Globus pallidus (tissue), 1 donor: Measurements from ENCODE around the gene NET1.
"Not testable (repeated sequence)": the region's sequence is repeated elsewhere in the genome, so short reads cannot be mapped to it uniquely, and the experiment has no call there.

Source experiments
- DNase-seq: peaks from one replicate; pipeline ENCODE4 v3.0.0-alpha.2; 2015; ENCODE audit warnings: low spot score

Gene NET1

DNA sequence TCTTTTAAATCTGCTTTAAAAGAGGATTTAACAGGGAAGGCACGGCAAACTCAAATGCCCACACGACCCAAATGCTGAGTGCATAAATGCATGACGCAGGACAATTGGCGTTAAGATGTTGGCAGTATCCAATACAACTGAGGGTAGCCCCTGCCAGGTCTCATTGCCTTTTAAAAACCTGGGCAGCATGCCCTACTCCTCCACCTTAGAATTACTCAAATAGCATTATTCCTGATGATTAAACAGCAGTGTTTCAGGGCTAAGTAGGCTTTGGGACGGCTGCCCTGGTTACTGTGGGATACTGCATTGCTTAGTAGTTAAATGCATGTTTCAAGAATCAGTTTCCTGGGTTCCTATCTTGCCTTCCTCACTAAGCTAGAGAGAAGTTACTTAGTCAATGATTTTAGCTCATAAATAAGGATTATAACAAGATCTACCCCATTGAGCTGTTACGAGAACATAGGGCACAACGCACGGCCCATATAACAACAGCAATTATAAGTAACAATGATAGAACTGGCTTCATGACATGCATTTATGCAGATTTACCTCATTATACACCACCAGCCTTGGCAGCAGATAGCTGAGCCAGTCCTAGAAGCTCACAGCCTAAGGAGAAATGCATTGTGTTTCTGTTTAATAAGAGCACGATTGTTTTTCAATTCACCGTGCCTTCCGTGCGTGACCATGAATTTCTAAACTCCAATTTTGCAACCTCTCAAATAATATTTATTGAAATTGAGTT is 15.6 kb upstream of the NET1 start:
- DNase-seq = peak; percentile 81

DNA sequence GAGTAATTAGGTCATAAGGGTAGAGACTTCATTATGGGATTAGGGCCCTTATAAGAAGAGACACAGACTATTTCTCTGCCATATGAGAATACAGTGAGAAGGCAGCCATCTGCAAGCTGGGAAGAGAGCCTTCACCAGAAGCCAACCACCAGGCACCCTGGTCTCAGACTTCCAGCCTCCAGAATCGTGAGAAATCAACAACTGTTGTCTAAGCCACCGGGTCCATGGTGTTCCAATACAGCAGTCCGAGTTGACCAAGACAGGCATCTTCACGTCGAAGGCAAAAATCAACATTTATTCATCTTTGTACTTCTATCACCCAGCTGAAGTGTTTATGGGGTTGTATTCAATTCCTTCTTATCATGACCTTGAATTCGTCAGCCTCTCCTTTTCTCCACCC is 13.0 kb upstream of the NET1 start:
- no peak for DNase-seq

DNA sequence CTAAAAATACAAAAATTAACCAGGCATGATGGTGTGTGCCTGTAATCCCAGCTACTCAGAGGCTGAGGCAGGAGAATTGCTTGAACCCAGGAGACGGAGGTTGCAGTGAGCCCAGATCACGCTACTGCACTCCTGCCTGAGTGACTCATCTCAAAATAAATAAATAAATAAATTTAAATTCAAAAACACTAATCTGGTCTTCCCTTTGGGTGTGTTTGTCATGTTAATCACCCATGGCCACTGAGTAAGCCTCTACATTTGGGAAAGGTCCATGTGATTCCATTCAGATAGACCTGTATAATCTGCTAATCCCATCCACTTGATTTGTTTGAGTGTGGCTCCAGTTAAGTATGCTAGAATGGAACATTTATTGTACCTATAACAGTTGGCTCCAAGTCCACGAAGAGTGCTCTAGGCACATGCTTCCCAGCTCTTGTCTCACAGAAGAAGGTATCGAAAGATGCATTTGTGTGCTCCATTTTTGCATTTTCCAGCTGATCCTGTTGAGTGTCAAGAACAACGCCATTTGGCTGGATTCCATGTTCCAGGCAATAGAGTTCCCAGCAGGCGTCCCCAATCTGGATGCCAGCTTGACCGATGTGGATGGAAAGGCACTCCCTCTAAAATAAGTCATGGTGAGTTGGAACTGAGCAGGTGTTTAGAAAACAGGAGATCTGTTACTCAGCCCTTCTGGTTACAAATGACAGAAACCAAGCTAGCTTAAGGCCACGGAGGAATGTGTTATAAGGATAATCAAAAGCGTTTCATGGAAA is 11.7 kb upstream of the NET1 start:
- DNase-seq = no peak

DNA sequence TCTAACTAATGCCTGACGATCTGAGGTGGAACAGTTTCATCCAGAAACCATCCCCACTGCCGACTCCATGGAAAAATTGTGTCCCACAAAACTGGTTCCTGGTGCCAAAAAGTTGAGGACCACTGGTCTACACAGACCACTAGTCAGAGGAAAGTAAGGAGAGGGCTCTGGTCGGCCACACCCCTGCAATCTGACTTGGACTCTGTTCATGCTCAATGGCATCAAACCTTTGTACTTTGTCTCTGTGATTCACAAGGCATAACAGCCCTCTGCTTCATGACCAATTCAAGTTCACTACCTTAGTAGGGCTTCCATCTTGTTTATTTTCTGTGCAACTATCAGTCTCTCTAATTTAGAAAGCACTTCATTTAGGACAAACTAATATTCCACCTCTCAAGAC is 9.6 kb upstream of the NET1 start:
- no peak for DNase-seq

DNA sequence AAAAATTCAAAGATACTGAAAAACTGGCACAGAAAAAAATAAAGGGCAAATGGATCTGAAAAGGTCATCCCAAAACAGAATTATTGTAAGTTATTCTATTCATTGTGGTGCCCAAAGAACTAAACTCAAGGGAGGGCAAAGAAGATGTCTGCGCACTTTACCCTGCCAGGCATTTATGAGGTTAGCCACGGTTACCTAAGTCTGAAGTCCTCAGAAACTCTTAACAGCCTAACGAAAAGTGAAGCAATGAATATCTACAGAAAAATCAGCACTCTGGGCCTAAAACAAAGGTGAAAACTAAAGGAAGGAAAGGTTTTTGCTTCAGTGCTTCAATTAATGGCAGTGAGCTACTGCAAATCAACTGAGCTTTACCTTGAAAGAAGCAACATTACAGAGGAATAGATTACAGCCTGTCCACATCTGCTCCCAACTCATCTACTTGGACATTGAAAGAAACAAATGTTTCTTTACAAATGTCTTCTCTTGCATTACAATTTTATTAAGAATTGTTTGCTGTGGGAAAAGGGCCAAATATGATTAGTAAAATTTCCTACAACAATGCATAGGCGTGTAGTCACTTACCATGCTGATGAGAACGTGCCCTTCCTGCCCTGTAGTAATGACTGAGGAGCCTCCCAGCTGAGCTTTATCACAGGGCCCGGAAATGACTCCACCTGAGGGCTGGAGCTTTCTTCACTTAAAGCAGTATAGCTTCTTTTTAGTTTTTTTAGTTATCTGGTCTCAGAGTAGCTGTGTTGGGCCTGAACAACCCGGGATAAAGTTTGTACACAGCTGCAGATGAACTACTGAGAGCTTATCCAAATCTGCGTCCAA is 7.9 kb upstream of the NET1 start, which contains the start of gene TUBAL3:
Gene TUBAL3, minus strand, starts transcription at position 621 of the 834 bp plus-strand sequence. Its CDS starts 36 bp downstream, at position 585.
- DNase-seq = no peak

DNA sequence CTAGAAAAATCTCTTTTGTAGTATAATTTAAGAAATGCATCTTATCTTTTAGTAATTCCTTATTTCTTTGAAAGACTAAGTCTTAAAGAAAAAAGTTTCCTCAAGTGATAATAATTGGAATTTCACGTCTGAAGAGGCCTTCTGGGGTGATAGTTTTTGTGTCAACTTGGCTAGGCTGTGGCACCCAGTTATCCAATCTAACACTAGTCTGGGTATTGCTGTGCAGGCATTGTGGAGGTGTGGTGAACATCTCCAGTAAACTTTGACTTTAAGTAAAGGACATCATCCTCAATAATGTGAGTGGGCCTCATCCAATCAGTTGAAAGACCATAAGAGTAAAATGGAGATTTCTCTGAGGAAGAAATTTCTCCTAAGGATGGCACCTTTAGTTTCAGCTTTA is 5.4 kb upstream of the NET1 start:
- no peak for DNase-seq

DNA sequence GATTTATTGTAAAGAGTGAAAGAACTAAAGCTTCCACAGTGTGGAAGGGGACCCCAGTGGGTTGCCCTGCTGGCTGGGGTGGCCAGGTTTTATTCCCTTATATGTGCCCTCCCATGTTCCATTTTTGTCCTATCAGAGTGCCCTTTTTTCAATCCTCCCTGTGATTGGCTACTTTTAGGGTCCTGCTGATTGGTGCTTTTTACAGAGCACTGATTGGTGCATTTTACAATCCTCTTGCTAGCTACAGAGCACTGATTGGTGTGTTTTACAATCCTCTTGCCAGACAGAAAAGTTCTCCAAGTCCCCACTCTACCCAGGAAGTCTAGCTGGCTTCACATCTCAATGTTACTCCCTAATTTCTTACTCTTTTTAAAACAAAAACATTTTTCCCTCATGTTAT is 1.6 kb upstream of the NET1 start:
- not testable (repeated sequence) for DNase-seq

DNA sequence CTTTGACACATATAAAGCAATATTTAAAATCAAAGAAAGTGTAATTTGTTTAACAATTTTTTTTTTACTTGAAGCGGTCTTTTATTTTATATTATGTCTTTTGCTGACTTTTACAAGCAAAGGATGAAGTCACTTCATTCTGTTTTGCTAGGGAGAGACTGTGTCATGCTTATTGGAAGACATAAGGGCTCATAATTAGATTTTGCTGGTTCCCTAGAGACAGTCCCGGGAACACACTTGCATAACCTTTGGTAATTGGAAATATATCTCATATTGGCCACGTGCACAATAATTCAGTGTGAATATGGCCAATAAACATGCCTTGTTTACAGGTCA is 448 bp upstream of the NET1 start:
- DNase-seq = no peak

DNA sequence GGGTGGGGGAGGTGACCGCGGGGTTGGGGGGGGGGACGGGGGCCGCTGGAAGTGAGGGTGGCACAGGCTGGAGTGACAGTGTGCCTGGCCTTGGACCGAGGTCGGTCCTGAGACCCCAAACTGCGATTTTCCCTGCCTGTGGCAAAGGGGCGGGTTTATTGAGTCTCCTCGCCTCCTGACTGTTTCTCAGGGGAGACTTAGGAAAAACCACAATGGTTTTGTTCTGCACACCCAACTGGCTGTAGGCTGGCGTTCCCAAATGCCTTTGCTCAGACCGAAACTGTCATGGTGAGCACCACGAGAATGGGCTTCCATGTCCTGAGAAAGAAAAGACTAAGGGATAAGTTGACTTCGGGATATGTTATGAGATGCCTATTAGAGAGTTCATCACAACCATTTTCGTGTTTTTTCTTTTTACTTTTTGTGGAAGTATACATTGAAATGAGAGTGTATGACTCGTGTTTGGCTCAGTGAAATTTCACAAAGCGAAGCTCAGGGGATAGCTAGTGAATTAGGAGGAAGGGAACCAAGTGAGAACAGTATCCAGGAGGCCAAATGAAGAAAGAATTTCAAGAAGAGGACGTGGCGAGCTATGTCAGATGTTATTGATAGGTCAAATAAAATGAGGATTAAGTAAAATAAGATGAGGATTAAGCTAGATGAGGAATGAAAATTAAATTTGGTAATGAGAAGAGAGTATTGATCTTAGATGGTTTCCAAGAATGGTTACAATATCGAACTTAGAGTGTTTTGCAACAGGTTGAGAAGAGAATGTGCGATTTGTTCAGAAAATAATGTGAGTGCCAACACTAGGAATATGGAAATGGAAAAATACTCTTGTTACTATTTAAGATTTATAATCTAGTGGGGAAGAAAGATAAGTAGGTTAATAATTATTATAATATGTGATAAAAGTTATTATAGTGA is 918 bp downstream of the NET1 start:
- peak; percentile 37 for DNase-seq

DNA sequence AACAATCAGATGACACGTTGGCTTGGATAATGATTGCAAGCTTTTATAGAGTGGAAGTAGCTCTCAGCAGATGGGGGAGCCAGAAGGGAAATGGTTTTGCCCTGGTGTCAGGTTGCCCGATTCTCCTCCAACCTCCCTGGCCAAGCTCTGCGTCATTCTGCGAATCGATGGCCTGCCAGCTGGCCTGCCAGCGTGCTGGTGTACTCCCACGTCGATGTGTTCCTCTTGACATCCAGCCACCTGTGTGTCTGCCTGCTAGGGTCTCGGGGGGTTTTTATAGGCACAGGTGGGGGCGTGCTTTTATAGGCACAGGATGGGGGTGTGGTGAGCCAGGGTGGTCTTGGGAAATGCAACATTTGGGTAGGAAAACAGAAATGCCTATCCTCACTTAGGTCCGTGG is 4.6 kb downstream of the NET1 start:
- no peak for DNase-seq

DNA sequence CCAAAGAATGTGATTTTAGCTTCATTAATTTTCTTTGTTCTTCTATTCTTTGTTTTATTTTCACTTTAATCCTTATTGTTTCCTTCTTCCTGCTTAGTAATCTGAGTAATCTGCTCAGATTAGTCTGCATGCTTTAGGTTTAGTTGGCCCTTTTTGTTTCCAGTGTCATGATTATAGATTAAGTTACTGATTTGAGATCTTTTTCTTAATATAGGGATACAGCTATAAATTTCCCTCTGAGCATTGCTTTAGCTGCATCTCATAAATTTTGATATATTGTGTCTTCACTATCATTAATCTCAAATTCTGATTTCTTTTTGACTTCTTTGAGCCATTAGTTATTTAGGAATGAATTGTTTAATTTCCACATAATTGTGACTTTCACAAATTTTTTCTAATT is 6.2 kb downstream of the NET1 start:
- DNase-seq = no peak

DNA sequence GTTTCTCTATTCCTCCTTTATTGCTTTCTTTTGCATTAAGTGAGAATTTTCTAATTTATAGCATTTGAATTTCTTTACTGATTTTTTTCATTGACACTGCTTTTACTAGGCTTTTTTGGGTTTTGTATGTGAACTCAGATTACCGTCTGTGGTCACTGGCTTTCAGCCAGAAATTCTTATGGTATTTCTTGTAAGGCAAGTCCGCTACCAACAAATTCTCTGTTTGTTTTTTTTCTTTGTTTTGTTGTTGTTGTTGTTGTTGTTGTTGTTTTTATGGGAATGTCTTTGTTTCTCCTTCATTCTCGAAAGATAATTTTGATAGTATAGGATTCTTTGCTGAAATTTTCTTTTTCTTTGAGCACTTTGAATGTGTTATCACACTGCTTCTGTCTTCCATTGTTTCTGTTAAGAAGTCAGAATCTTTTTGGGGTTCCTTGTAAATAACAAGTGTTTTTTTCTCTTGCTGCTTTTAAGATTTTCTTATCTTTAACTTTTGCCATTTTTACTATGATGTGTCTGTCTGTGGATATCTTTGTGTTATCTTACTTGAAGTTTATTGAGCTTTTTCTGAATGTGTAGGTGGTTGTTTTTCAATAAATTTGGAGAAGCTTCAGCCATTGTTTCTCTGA is 7.2 kb downstream of the NET1 start:
- DNase-seq = no peak

DNA sequence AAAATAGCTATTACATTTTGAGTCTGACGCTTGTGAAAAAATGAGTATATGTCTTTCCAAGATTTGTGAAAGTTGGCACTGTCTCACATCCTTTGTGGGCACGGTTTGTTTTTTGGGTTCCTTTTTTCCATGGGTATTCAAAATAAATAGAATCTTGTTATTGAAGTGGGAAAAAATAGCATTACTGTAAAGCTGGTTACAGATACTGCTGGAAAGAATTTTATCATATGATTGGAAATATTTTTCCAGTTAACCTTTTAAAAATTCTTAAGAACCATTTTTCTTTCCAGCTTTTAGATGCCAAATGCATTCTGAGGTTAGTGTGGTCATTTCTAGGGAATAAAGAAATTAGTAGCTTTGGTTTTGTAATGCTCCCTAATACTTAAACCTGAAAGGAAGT is 11.4 kb downstream of the NET1 start:
- DNase-seq = no peak

DNA sequence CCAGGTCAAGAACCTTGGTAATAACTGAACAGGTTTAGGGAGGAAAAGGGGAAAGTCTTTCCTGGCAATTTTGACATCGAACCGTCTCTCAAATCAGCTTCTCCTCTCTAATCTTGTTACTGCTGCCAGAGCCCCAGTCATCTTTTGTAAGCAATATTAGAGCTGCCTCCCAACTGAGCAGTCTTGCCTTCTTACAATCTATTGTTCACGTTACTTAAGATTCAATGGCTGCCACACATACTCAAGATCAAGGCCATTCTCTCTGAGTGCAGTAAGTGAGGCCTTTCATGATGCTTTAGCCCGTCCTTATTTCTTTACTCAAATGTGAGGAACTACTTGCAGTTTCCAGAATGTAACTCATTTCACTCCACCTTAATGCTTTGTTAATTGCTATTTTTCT is 12.4 kb downstream of the NET1 start:
- DNase-seq = no peak

DNA sequence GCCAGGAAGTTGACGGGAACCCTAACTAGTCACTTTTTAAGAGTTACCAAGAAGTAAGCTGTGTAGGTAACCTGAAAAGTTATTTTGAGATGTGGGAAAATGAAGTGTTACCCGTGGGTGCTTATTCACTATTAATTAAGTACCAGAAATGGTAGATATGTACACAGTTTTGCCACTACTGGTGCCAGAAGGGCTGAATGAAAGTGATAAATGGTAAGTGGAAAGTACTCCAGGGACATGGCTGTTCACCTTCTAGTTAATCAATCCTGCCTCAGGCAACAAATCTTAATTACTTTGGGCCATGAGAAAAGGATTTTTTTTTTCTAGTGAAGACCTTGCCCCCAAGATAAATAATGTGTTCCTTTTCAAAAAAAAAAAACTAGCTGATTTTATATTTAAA is 15.8 kb downstream of the NET1 start:
- no peak for DNase-seq

DNA sequence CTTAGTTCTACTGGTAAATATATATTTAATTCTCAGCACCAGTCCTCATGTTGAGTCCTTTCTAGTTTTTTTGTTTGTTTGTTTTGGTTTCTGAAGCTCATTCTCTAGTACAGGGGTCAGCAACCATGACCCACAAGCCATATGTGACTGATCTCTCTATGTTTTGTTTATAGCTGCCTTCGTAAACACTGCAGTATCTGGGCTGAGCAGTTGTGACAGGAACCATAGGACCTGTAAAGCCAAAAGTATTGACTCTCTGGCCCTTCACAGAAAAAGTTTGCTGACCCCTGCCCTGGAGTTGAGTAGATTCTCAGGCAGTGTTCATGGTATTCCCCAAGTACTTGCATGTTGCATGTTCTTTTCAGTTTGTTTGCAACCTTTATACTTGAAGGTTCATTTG is 20.8 kb downstream of the NET1 start:
- DNase-seq = no peak

DNA sequence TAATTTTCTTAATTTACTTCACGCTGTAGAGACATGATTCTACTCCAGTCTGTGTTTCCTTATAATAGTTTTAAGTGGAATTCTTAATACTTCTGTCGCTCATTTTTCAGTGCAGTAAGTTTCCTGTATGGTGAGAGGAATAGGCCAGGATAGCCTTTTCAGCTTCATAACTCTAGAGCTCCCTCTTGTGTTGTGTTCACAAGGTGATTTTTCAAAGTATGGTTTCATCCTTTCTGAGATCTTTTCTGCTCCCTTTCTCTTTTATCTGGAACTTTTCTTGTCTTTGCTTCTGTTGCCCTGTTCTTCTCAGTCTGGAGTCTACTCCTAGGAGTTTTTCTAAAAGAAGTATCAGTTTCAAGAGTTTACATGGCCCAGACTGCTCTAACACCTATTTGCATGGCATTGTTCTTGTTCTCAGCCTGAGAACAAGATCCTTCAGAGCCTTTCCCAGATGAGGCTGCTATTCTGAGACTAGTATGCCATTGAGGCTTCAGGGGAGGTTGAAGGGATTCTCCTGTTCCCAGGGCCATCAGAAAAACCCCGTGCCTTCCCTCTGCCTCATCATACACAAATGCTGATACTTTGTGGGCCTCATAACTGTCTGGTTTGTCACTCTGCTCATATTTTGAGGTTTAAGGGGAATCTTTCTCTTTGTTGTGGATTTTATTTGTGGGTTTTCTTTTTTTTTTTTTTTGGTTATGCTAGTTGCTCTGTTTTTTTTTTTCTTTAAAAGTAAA is 21.8 kb downstream of the NET1 start:
- peak; percentile 38 for DNase-seq

DNA sequence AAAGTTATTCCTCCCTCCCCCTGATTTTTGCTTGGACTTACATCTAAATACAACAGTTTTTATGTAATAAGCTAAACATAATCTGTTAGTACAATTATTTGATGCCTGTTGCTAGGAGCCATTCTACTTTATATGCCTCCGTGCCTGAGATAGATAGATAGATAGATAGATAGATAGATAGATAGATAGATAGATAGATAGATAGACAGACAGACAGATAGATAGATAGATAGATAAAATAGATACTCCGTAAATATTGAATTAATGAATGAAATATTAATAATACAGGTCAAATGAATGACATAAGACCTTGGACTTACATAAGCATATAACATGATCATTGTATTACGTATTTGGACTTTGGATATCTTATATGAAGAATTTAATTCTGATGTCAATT is 23.0 kb downstream of the NET1 start:
- no peak for DNase-seq

DNA sequence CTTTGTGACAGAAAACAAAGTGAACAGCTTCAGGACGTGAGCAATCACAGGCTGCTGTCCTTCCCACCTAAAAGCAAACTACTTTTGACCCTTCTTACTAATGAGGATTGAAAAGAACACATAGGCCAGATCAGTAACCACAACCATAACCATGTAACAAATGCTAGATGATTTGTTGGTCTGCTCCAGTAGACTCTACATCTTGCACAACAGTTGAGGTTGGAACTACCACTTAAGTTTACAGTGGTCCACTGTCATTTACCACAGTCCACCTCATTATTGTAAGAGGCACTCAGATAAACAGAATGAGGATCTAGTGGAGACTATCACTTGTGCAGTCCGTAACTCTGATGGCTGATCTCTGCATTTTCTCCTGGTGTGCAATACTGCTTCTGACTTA is 27.8 kb downstream of the NET1 start:
- no peak for DNase-seq

DNA sequence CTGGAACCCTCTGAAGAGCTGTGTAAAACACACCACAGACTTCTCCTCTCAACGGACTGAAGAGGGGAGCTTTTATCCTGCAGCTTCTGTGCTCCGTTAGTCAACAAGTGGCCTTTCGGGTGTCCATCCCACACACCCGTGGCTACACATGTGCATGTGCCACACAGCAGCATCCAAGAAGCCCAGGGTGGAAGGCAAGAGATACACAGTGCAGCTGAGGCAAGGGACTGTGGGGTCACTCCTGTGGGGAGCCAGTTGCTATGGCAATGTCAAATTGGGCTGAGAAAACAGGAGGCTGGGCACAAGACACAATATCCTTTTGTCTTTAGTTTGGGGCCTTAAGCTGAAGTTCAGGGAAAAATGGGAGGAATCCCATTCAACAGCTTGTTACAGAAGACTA is 28.7 kb downstream of the NET1 start:
- no peak for DNase-seq
